Suprapubic skin (tissue), 4 donors: Measurements from ENCODE around the gene PAK1. TPM values are rescaled to one million over a fixed set of nuclear protein-coding genes. Genes with fewer than 3 reads are reported as not detected.
A peak's percentile ranks its signal among the peaks of the same experiment; 100 is the strongest.
"Not testable (repeated sequence)": the region's sequence is repeated elsewhere in the genome, so short reads cannot be mapped to it uniquely, and the experiment has no call there.

Experiments used
- DNase-seq, 2 donors: peaks; one replicate each; pipeline ENCODE4 v3.0.0-alpha.2; 2019; ENCODE audit warnings: low spot score in 2 of 2
- H3K27ac ChIP-seq: fragments of 200-600 bp; sonication (generic); one replicate; pipeline ENCODE4 v1.5.1; 2019
- H3K27me3 ChIP-seq: fragments of 200-600 bp; sonication (generic); one replicate; pipeline ENCODE4 v1.5.1; 2019
- H3K36me3 ChIP-seq: fragments of 200-600 bp; sonication (generic); one replicate; pipeline ENCODE4 v1.5.1; 2019
- H3K4me1 ChIP-seq: fragments of 200-600 bp; sonication (generic); one replicate; pipeline ENCODE4 v1.5.1; 2019
- H3K4me3 ChIP-seq: fragments of 200-600 bp; sonication (generic); one replicate; pipeline ENCODE4 v1.5.1; 2019; ENCODE audit warnings: mild to moderate bottlenecking
- H3K9me3 ChIP-seq: fragments of 200-600 bp; sonication (generic); one replicate; pipeline ENCODE4 v1.5.1; 2019
- EP300 ChIP-seq: sonication (generic); formaldehyde crosslinking; IDR thresholded peaks from one replicate; pipeline ENCODE4 v1.6.1; 2017; ENCODE audit warnings: antibody characterized with exemption
- POLR2A ChIP-seq, 2 donors: fragments of 450-650 bp; IDR thresholded peaks; one replicate each; pipeline ENCODE4 v1.6.1; 2017; ENCODE audit warnings: antibody characterized with exemption in 2 of 2, mild to moderate bottlenecking in 2 of 2, moderate library complexity in 2 of 2
- POLR2AphosphoS5 ChIP-seq, 3 donors: sonication (generic); formaldehyde crosslinking; IDR thresholded peaks; one replicate each; pipeline ENCODE4 v1.6.1; 2017; ENCODE audit warnings: antibody characterized with exemption in 3 of 3
- WGBS: methylation state at CpG from one replicate; pipeline ENCODE4 v1.1.5; 2018; 5-methylcytosine and 5-hydroxymethylcytosine counted together
- total RNA-seq, 4 donors: library from RNA; depleted of rRNA; stranded (reverse); fragments of >200 nt; gene quantifications; one replicate each; pipeline ENCODE4 v1.1.0, GENCODE V29; 2016
- TF ChIP-seq, protein P1 (sequence below), 2 donors: fragments of 200-600 bp in 1 of 2; fragments of 450-650 bp in 1 of 2; sonication (generic) in 1 of 2; IDR thresholded peaks; one replicate each; pipeline ENCODE4 v1.5.1; 2016 to 2019; ENCODE audit warnings: antibody characterized with exemption in 2 of 2, mild to moderate bottlenecking in 1 of 2, moderate library complexity in 1 of 2

PAK1 gene
- total RNA-seq, 4 donors from 2014 or later: 23.4 to 47.9 (median 28.9) TPM

DNA sequence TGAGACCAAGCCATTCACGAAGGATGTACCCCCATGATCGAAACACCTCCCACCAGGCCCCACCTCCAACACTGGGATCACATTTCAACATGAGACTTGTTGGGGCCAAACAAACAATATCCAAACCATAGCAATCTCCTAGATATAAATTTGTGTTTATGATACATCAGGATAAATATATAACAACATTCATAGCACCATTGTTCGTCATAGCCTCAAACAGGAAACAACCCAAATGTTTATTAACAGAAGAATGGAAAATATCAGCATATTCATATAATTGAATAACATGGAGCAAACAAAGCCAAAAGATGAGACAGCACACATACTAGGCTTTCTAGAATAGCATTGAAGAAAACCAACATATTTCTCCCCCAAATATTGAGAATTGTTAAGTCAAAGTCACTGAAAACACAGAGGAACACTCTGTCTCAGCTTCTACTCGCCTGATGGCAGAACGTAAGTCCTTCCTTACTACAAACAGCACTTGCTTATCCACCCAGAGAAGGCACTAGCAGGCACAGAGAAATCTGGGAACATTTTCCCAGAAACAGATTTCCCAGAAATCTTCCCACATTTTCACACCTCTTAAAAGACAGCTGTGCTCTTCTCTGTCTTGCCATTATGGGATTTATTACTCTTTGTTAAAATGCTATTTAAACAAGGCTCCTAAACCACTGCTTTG, 164.4 kb downstream of the PAK1 start:
- Histone ChIP-seq H3K4me3 (no peak overlapping the region), H3K36me3 (no peaks in the 10 kb centered on the region), H3K4me1 (no peaks in the 10 kb centered on the region), H3K27ac (no peak overlapping the region), H3K9me3 (no peaks in the 10 kb centered on the region), H3K27me3 (no peaks in the 10 kb centered on the region)
- DNase-seq: no peak
- 67% methylated on average over 5 of the region's 5 CpGs for WGBS
- TF ChIP-seq, protein P1, sequence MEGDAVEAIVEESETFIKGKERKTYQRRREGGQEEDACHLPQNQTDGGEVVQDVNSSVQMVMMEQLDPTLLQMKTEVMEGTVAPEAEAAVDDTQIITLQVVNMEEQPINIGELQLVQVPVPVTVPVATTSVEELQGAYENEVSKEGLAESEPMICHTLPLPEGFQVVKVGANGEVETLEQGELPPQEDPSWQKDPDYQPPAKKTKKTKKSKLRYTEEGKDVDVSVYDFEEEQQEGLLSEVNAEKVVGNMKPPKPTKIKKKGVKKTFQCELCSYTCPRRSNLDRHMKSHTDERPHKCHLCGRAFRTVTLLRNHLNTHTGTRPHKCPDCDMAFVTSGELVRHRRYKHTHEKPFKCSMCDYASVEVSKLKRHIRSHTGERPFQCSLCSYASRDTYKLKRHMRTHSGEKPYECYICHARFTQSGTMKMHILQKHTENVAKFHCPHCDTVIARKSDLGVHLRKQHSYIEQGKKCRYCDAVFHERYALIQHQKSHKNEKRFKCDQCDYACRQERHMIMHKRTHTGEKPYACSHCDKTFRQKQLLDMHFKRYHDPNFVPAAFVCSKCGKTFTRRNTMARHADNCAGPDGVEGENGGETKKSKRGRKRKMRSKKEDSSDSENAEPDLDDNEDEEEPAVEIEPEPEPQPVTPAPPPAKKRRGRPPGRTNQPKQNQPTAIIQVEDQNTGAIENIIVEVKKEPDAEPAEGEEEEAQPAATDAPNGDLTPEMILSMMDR (IDR thresholded peaks at IDR 0.05): no peak
- TF ChIP-seq EP300 (no peak), POLR2AphosphoS5 (IDR thresholded peaks at IDR 0.05) (no peak), POLR2A (IDR thresholded peaks at IDR 0.05) (no peak)

DNA sequence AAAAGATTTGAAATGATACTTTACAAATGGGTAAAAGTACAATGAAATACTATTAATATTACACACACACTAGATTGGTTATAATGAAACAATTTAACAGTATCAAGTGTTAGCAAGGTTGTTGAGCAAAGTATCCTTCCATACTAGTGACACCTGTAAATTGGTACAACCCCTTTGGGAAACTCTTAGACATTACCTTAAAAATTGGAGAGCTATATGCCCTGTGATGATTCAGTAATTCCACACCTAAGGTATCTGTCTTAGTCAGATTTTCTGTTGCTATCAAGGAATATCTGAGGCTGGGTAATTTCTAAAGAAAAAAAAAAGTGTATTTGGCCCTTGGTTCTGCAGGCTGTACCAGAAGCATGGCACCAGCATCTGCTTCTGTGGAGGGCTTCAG, 165.1 kb downstream of the PAK1 start:
- Histone ChIP-seq H3K36me3 (no peaks in the 10 kb centered on the region), H3K4me1 (no peaks in the 10 kb centered on the region), H3K9me3 (no peaks in the 10 kb centered on the region), H3K27ac (no peak overlapping the region), H3K27me3 (no peaks in the 10 kb centered on the region), H3K4me3 (no peak overlapping the region)
- TF ChIP-seq POLR2A (IDR thresholded peaks at IDR 0.05): no peak
- DNase-seq: no peak

DNA sequence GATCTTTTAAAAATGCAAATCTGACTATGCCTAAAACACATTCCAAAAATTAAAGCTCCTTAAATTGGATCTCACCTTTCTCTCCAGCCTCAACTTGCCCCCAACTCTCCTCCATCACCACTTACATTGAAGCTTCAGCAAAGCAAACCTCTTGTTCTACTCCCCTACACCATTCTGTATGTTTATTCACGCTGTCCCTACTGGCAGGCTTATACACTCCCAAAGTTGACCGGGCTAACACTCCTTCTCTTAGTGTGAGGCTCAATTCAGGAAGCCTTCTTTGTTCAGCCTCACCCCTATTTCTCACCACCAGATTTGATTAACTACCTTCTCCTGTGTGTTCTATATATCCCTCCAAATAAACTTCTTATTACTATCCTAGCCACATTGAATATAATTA, 170.6 kb downstream of the PAK1 start:
- WGBS: 90% methylated on average over 2 of the region's 2 CpGs
- no peaks in the 10 kb centered on the region for H3K9me3 ChIP-seq
- H3K27me3 ChIP-seq: no peaks in the 10 kb centered on the region
- H3K36me3 ChIP-seq: no peaks in the 10 kb centered on the region
- H3K27ac ChIP-seq: no peak overlapping the region
- no peak for TF ChIP-seq POLR2A (IDR thresholded peaks at IDR 0.05)
- TF ChIP-seq EP300: no peak
- no peak for TF ChIP-seq POLR2AphosphoS5 (IDR thresholded peaks at IDR 0.05)
- TF ChIP-seq, protein P1 (IDR thresholded peaks at IDR 0.05): no peak
- no peaks in the 10 kb centered on the region for H3K4me1 ChIP-seq
- DNase-seq: no peak
- H3K4me3 ChIP-seq: no peak overlapping the region

DNA sequence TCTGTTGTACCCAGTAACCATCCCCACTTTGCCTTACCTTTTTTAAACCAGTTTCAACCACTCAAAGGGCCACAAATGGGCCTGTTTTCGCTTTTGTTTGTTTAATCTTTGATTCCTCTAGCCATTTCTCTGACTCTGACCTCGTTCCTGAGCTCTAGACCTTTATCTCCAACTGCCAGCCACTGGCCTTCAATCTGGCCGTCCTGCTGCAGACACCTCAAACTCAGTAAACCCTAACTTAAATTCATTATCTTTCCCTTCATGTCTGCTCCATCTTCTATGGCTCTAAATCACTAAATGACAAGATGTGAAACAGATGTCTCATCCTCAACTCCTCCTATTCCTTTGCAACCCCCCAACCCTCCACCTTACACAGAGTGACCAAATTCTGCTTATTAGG, 171.1 kb downstream of the PAK1 start:
- DNase-seq: no peak
- no peak overlapping the region for H3K4me3 ChIP-seq
- H3K27me3 ChIP-seq: no peaks in the 10 kb centered on the region
- H3K9me3 ChIP-seq: no peaks in the 10 kb centered on the region
- no peak for TF ChIP-seq EP300
- no peak for TF ChIP-seq POLR2A (IDR thresholded peaks at IDR 0.05)
- TF ChIP-seq, protein P1 (IDR thresholded peaks at IDR 0.05): no peak
- 89% methylated on average over 3 of the region's 3 CpGs for WGBS
- no peaks in the 10 kb centered on the region for H3K36me3 ChIP-seq
- H3K27ac ChIP-seq: no peak overlapping the region
- H3K4me1 ChIP-seq: no peaks in the 10 kb centered on the region

DNA sequence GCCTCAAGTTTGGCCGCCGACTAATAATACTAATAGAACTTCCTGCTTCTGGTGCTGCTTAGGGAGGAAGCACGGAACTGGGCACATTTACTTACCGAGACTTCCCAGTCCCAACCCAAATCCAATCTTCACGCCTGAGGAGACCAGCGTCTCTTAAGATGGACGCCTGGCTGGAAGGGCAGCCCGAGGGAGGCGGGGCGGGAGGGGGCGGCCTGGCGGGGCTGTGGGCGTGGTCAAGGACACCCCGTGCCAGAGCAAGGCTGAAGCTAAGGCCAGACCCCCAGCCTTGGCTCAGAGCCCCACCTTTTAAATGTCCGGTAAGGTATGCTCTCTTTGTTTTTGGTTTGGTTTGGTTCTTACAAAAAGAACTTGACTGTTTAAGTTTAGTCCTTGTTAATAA, 172.4 kb downstream of the PAK1 start, which contains the start of gene GDPD4:
TSS of gene GDPD4 (minus strand) at position 177 of the 400 bp plus-strand sequence. CDS start 16,549 bp downstream, outside the sequence.
- H3K27ac ChIP-seq: no peak within 1 kb of the TSS
- H3K27me3 ChIP-seq: no peaks in the 10 kb centered on the region
- no peaks in the 10 kb centered on the region for H3K4me1 ChIP-seq
- TF ChIP-seq EP300 (no peak), POLR2AphosphoS5 (IDR thresholded peaks at IDR 0.05) (no peak), POLR2A (IDR thresholded peaks at IDR 0.05) (no peak)
- TF ChIP-seq, protein P1 (IDR thresholded peaks at IDR 0.05): no peak
- no peaks in the 10 kb centered on the region for H3K9me3 ChIP-seq
- no peaks in the 10 kb centered on the region for H3K36me3 ChIP-seq
- DNase-seq: no peak
- H3K4me3 ChIP-seq: no peak within 1 kb of the TSS
- WGBS: 91% methylated on average over 15 of the region's 15 CpGs

DNA sequence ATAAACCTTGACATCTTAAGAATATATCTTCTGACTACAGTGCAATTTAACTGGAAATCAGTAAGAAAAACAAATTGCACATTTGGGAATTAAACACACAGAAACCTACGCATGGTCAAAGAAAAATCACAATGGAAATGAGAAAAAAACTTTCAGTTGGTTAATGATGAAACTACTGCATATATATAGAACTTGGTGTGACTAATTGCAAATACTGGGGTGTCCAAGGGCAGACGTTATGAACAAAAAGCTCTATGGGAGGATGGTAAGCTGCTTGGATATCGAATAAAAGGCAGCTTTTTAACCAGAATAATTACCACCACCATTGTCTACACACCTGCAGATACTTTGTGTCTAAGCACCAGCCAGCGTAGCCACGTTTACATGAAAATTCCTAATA, 173.2 kb downstream of the PAK1 start:
- Histone ChIP-seq H3K4me1 (no peaks in the 10 kb centered on the region), H3K36me3 (no peaks in the 10 kb centered on the region), H3K9me3 (no peaks in the 10 kb centered on the region), H3K27ac (no peak overlapping the region), H3K27me3 (no peaks in the 10 kb centered on the region), H3K4me3 (no peak overlapping the region)
- 82% methylated on average over 5 of the region's 5 CpGs for WGBS
- no peak for TF ChIP-seq POLR2AphosphoS5 (IDR thresholded peaks at IDR 0.05)
- TF ChIP-seq EP300: no peak
- TF ChIP-seq, protein P1 (IDR thresholded peaks at IDR 0.05): no peak
- no peak for TF ChIP-seq POLR2A (IDR thresholded peaks at IDR 0.05)
- DNase-seq: no peak

DNA sequence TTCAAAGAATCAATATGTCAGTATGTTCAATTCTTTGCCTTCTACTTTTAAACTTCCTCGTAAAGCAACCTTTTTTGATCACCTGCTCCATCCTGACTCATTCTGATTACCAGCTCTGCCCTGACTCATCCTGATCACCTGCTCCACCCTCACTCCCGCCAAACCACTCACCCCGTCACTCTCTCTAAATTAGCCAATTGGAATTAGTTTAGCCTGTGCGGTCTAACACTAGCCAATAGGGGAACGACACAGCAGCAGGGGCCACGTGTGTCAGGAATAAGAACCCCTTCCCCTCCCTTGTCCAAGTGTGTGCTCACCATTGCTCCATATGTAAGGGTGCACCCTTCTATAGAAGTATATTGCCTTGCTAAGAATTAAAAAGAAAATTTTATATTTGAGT, 173.9 kb downstream of the PAK1 start:
- H3K4me3 ChIP-seq, DNase-seq, H3K36me3 ChIP-seq, H3K9me3 ChIP-seq, H3K4me1 ChIP-seq, H3K27me3 ChIP-seq: not testable (repeated sequence)
- H3K27ac ChIP-seq: peak overlapping the region; percentile 67
- WGBS: 66% methylated on average over 6 of the region's 6 CpGs
